ENCODE measurements around the gene GABARAPL2.

GABARAPL2 gene

DNA sequence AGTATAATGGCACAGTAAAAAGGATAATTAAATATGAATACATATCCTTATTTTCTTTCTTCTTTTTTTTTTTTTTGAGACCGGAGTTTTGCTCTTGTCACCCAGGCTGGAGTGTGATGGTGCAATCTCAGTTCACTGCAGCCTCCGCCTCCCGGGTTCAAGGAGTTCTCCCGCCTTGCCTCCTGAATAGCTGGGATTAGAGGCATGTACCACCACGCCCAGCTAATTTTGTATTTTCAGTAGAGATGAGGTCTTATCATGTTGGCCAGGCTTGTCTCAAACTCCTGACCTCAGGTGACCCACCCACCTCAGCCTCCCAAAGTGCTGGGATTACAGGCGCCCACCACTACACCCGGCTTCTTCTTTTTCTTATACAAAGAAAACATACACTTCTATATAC, 12.0 kb downstream of the GABARAPL2 start:
- ATAC-seq (ENCODE audit: low read depth), result no peak
- DNase-seq (ENCODE audit: low spot score), result no peak
- H3K4me1 ChIP-seq (ENCODE audit: insufficient read depth, poor library complexity, severe bottlenecking), result no peaks in the 10 kb centered on the region
- no peak overlapping the region for H3K4me3 ChIP-seq (ENCODE audit: severe bottlenecking)
- TF ChIP-seq, protein P1, sequence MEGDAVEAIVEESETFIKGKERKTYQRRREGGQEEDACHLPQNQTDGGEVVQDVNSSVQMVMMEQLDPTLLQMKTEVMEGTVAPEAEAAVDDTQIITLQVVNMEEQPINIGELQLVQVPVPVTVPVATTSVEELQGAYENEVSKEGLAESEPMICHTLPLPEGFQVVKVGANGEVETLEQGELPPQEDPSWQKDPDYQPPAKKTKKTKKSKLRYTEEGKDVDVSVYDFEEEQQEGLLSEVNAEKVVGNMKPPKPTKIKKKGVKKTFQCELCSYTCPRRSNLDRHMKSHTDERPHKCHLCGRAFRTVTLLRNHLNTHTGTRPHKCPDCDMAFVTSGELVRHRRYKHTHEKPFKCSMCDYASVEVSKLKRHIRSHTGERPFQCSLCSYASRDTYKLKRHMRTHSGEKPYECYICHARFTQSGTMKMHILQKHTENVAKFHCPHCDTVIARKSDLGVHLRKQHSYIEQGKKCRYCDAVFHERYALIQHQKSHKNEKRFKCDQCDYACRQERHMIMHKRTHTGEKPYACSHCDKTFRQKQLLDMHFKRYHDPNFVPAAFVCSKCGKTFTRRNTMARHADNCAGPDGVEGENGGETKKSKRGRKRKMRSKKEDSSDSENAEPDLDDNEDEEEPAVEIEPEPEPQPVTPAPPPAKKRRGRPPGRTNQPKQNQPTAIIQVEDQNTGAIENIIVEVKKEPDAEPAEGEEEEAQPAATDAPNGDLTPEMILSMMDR (IDR thresholded peaks at IDR 0.05; ENCODE audit: poor library complexity, severe bottlenecking), result no peak
- H3K36me3 ChIP-seq (ENCODE audit: low read depth), result peaks cover 69% of the 10 kb centered on the region
- no peaks in the 10 kb centered on the region for H3K9me3 ChIP-seq (ENCODE audit: severe bottlenecking)
- H3K27me3 ChIP-seq (ENCODE audit: insufficient read depth, poor library complexity, severe bottlenecking), result no peaks in the 10 kb centered on the region
- no peak overlapping the region for H3K27ac ChIP-seq (ENCODE audit: poor library complexity, severe bottlenecking)

- H3K36me3 ChIP-seq (ENCODE audit: low read depth), result peaks cover 64% of the 10 kb centered on the region
- H3K27me3 ChIP-seq (ENCODE audit: insufficient read depth, poor library complexity, severe bottlenecking), result no peaks in the 10 kb centered on the region
- no peak overlapping the region for H3K27ac ChIP-seq (ENCODE audit: poor library complexity, severe bottlenecking)
- no peaks in the 10 kb centered on the region for H3K9me3 ChIP-seq (ENCODE audit: severe bottlenecking)
- H3K4me1 ChIP-seq (ENCODE audit: insufficient read depth, poor library complexity, severe bottlenecking), result no peaks in the 10 kb centered on the region
- no peak for DNase-seq (ENCODE audit: low spot score)
- no peak overlapping the region for H3K4me3 ChIP-seq (ENCODE audit: severe bottlenecking)
- ATAC-seq (ENCODE audit: low read depth), result no peak
- TF ChIP-seq, protein P1 (IDR thresholded peaks at IDR 0.05; ENCODE audit: poor library complexity, severe bottlenecking), result no peak
Measured at GRCh38 chr16:75578725-75579124, 12.5 kb downstream of the GABARAPL2 start.

GRCh38 chr16:75579281-75579834, 13.2 kb downstream of the GABARAPL2 start:
- TF ChIP-seq, protein P1 (IDR thresholded peaks at IDR 0.05; ENCODE audit: poor library complexity, severe bottlenecking), result no peak
- no peak overlapping the region for H3K27ac ChIP-seq (ENCODE audit: poor library complexity, severe bottlenecking)
- peaks cover 57% of the 10 kb centered on the region for H3K36me3 ChIP-seq (ENCODE audit: low read depth)
- no peak for ATAC-seq (ENCODE audit: low read depth)
- H3K27me3 ChIP-seq (ENCODE audit: insufficient read depth, poor library complexity, severe bottlenecking), result no peaks in the 10 kb centered on the region
- no peaks in the 10 kb centered on the region for H3K9me3 ChIP-seq (ENCODE audit: severe bottlenecking)
- no peak overlapping the region for H3K4me3 ChIP-seq (ENCODE audit: severe bottlenecking)
- H3K4me1 ChIP-seq (ENCODE audit: insufficient read depth, poor library complexity, severe bottlenecking), result no peaks in the 10 kb centered on the region
- DNase-seq (ENCODE audit: low spot score), result no peak

- Histone ChIP-seq H3K36me3 (ENCODE audit: low read depth) (peaks cover 20% of the 10 kb centered on the region), H3K27ac (ENCODE audit: poor library complexity, severe bottlenecking) (no peak overlapping the region), H3K4me3 (ENCODE audit: severe bottlenecking) (no peak overlapping the region), H3K4me1 (ENCODE audit: insufficient read depth, poor library complexity, severe bottlenecking) (no peaks in the 10 kb centered on the region), H3K9me3 (ENCODE audit: severe bottlenecking) (no peaks in the 10 kb centered on the region), H3K27me3 (ENCODE audit: insufficient read depth, poor library complexity, severe bottlenecking) (no peaks in the 10 kb centered on the region)
- ATAC-seq (ENCODE audit: low read depth) (no peak), DNase-seq (ENCODE audit: low spot score) (no peak)
- TF ChIP-seq, protein P1 (IDR thresholded peaks at IDR 0.05; ENCODE audit: poor library complexity, severe bottlenecking), result no peak
Measured at GRCh38 chr16:75584108-75584507, 17.9 kb downstream of the GABARAPL2 start.

GRCh38 chr16:75588716-75589115, 22.5 kb downstream of the GABARAPL2 start:
- no peak for ATAC-seq (ENCODE audit: low read depth)
- peaks cover 8% of the 10 kb centered on the region for H3K36me3 ChIP-seq (ENCODE audit: low read depth)
- H3K27me3 ChIP-seq (ENCODE audit: insufficient read depth, poor library complexity, severe bottlenecking), result no peaks in the 10 kb centered on the region
- DNase-seq (ENCODE audit: low spot score), result no peak
- no peak overlapping the region for H3K27ac ChIP-seq (ENCODE audit: poor library complexity, severe bottlenecking)
- no peaks in the 10 kb centered on the region for H3K9me3 ChIP-seq (ENCODE audit: severe bottlenecking)
- H3K4me1 ChIP-seq (ENCODE audit: insufficient read depth, poor library complexity, severe bottlenecking), result peaks cover under 1% of the 10 kb centered on the region
- TF ChIP-seq, protein P1 (IDR thresholded peaks at IDR 0.05; ENCODE audit: poor library complexity, severe bottlenecking), result no peak
- H3K4me3 ChIP-seq (ENCODE audit: severe bottlenecking), result no peak overlapping the region

Data from RWPE2 (cell line).